Bronchial epithelial cell (primary cell): ENCODE data around the gene MTF2. TPM values are rescaled to one million over a fixed set of nuclear protein-coding genes. Genes with fewer than 3 reads are reported as not detected.

Experiments
- DNase-seq: peaks from one replicate; pipeline ENCODE4 v3.0.0-alpha.2; 2010; ENCODE audit warnings: low read depth
- FAIRE-seq: peaks from 2 replicates; lab custom pipeline; 2011; peaks lifted over from hg19 to GRCh38; lab: Jason Lieb, UNC
- H3K27me3 ChIP-seq: 2 replicates; pipeline ENCODE4 v1.5.1; 2011; ENCODE audit warnings: low read length; ENCODE audit not compliant: control insufficient read depth, insufficient read depth
- H3K36me3 ChIP-seq: 2 replicates; pipeline ENCODE4 v1.5.1; 2011; ENCODE audit warnings: low read length; ENCODE audit not compliant: control insufficient read depth, insufficient read depth
- H3K4me3 ChIP-seq: 2 replicates; pipeline ENCODE4 v1.5.1; 2011; ENCODE audit warnings: mild to moderate bottlenecking, low read depth, low read length, control low read depth
- CTCF ChIP-seq: IDR thresholded peaks from 2 replicates; pipeline ENCODE4 v1.5.1; 2011; ENCODE audit warnings: mild to moderate bottlenecking, moderate library complexity, low read length, control low read depth, inconsistent platforms; ENCODE audit not compliant: insufficient read depth, severe bottlenecking
- total RNA-seq: library from RNA; depleted of rRNA; stranded (reverse); fragments of >200 nt; gene quantifications from 2 replicates; pipeline ENCODE4 v1.2.1, GENCODE V29; 2014

MTF2 gene
- total RNA-seq, 1 donor from 2014 or later = 20.3 TPM

GRCh38 chr1:93114391-93114790, 35.3 kb downstream of the MTF2 start:
- no peaks in the 10 kb centered on the region for H3K27me3 ChIP-seq
- TF ChIP-seq CTCF = no peak
- no peak overlapping the region for H3K4me3 ChIP-seq
- DNase-seq (peak; percentile 34), FAIRE-seq (no peak)
- peaks cover 1% of the 10 kb centered on the region for H3K36me3 ChIP-seq

GRCh38 chr1:93120614-93121013, 41.5 kb downstream of the MTF2 start:
- Histone ChIP-seq H3K4me3 (no peak overlapping the region), H3K27me3 (no peaks in the 10 kb centered on the region), H3K36me3 (peaks cover 1% of the 10 kb centered on the region)
- no peak for FAIRE-seq
- no peak for DNase-seq
- TF ChIP-seq CTCF = no peak

- no peak for TF ChIP-seq CTCF
- H3K36me3 ChIP-seq = no peaks in the 10 kb centered on the region
- FAIRE-seq = no peak
These were observed 44.2 kb downstream of the MTF2 start for GRCh38 chr1:93123201-93123783.

GRCh38 chr1:93124556-93125355, 45.7 kb downstream of the MTF2 start:
- no peaks in the 10 kb centered on the region for H3K27me3 ChIP-seq
- no peaks in the 10 kb centered on the region for H3K36me3 ChIP-seq
- no peak overlapping the region for H3K4me3 ChIP-seq
- DNase-seq = no peak
- no peak for TF ChIP-seq CTCF
- FAIRE-seq = no peak

More at GRCh38 chr1:93123201-93123783, 44.2 kb downstream of the MTF2 start:
- Histone ChIP-seq H3K4me3 (no peak overlapping the region), H3K27me3 (no peaks in the 10 kb centered on the region)
- no peak for DNase-seq

- H3K36me3 ChIP-seq = peaks cover 2% of the 10 kb centered on the region
- FAIRE-seq (no peak), DNase-seq (no peak)
- H3K27me3 ChIP-seq = no peaks in the 10 kb centered on the region
- TF ChIP-seq CTCF = no peak
- no peak overlapping the region for H3K4me3 ChIP-seq
These were observed 50.5 kb downstream of the MTF2 start for GRCh38 chr1:93129507-93130099.
